Inflammatory macrophage (primary cell): ENCODE results near the gene SIM2.

Experiments used
- DNase-seq, 2 donors: peaks; one replicate each; pipeline ENCODE4 v3.0.0-alpha.2; 2020 to 2022

Gene SIM2

DNA sequence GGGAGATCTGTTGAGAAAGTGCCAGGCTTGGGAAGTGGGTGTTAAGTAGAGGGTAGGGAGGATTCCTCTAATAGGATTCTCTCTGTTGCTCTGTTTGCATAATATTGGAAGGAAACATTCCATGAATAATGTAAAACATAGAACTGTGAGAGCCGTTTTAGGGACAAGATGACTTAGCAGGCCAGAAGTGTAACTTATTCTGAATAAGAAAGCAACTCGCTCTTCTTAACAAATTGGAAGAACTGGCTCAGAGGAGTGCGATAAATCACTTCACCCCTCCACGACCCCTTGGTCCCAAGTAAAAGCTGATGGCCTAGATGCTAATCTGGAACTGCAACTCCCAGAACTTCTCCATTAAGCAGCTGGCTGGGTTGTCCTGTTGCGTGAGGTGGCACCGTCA, 19.1 kb downstream of the SIM2 start:
- DNase-seq = no peak

DNA sequence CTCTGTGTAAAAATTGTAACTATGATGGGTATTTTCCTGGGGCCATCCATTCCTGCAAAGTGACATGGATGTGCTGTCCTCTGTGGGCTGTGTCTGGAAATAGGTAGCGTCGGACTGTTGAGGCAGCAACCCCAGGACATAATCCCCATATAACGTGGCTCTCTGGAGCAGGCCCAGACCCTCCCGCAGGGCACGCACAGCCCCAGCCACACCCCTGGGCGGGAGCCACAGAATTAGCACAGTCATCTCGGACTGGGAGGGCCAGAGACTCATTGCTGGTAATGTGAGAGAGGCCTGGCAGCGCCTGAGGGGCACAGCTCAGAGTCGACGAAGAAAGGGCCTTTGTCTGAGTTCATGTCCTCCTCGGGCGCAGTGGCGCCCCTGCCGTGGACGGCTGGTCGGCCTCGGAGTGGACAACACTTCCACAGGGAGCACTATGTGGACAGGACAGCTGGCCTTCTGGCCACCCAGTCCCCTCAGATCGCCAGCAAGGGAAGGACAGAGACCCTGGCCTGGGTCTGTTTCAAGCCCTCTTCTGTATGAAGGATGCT, 20.1 kb downstream of the SIM2 start:
- DNase-seq = no peak

DNA sequence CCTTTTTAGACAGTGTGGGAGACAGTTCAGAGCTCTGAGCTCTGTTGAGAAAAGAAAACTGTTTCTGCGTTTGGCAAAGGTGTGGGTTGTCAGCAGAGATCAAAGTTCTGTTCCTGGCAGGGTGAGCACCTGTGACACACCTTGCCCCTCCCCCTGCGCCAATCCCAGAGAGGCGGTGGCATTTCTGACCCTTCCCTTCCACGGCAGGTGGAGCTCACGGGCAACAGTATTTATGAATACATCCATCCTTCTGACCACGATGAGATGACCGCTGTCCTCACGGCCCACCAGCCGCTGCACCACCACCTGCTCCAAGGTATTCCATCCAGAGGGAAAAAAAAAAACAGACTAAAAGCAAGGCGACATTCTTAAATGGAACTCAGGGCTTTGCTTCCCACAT, 20.7 kb downstream of the SIM2 start:
- no peak for DNase-seq

DNA sequence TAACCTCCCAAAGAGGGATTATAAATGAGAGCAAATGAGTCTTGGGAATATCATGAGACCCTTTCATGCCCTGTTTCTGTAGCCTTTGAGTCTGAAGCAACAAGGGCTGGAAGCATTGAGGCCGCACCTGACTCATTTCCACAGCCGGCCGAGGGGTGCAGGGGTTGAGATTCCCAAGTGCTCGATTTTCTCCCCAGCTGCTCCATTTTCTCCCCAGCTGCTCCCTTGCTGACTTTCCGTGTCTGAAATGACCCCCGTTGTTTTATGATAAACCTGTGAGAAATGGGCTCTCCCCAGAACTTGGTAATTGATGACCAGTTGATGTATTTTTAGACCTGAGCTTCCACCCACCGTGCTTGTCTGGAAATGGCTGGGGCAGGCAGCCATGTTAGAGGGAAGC, 22.9 kb downstream of the SIM2 start:
- DNase-seq = no peak

DNA sequence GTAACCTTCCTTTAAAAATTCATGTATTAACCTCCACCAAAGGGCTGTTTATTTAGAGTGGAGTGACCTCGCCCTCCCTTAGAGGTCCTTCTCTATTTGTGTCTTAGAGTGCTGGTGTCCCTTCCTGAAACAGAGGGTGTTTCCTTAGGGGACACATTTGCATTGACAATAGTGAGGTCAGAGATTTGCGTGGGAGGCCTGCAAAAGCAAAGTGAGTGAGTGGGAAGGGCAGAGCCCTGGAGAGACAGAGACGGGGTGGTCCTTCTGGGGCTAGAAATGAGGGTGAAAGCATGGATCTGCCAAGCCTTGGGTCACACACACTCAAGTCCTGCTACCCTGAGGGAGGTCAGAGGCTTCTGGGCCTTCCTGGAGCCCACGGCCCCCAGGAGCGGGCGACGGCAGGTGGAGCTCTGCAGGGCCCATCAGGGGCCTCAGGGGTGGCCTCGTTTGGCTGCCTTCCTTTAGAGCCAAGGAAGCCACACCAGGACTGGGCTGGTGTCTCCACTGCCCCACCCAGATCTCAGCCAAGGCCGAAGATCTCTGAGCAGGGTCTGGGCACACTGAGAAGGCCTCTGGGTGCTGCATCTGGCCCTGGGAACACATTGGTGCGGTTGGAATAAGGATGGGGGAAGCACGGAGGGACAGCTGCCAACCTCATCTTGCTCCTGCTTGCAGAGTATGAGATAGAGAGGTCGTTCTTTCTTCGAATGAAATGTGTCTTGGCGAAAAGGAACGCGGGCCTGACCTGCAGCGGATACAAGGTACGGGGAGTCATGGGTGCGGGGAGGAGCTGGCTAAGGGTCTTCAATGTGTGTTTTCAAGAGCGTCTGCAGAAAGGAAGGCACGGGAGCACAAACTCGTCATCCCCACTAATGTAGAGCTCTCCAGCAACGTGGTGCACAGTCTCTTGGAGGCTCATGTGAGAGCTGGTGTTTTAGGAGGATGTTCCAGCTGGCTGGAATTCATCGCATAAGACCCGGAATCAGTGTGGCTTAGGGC, 23.8 kb downstream of the SIM2 start:
- DNase-seq = no peak

DNA sequence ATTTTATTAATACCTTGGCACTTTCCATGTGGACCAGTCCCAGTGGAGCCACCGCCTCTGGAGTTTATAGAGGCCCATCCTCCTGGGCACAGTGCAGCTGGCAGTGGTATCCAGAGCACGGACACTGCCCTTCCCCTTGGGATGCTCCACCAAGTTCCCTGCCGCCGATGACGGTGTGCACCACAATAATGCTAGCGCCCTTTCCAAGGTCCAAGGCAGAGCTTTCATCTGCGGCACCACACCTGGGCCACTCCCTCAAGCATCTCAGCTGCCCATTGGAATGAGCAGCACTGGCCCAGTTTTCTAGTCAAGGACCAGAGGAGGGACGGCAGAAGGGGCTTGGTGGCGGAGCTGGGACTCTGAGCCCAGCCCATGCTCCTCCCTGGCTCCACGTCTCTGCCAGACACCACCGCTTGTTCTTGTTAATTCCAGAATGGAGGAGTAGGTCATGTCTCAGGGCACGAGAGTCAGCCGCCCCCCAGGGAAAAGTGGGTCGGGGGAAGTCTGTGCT, 24.5 kb downstream of the SIM2 start:
- DNase-seq = no peak

DNA sequence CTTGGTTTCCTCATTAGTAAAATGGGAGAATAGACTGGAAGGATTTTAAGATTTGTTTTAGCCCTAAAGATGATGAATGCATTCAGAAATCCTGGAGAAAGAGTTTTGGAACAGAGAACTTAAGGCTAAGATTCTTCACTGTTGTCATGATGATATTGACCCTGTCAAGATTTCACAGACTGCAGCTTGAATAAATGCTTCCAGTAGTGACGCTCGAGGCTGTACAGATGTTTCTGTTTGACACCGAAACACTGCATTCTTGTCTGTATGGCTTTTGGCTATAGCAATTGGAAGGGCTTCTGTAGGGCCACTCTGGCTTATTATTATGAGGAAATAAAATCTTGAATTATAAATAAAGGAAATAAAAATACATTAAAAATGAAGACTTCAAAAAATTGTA, 25.7 kb downstream of the SIM2 start:
- no peak for DNase-seq

DNA sequence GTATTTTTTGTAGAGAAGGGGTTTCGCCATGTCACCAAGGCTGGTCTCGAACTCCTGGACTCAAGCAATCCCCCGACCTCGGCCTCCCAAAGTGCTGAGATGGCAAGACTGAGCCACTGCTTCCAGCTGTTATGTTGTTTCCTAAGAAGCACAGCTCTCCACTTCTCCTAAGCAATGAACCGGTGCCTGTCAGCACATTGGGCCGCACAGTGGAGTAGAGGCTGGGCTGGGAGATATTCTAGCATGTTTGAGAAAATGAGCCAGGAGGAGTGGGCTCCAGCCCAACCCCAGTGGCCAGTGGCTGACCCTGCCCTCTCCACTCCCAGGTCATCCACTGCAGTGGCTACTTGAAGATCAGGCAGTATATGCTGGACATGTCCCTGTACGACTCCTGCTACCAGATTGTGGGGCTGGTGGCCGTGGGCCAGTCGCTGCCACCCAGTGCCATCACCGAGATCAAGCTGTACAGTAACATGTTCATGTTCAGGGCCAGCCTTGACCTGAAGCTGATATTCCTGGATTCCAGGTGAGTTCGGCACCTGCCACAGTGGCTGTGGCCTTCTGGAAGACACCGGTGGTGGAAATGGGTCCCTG, 27.0 kb downstream of the SIM2 start:
- no peak for DNase-seq

DNA sequence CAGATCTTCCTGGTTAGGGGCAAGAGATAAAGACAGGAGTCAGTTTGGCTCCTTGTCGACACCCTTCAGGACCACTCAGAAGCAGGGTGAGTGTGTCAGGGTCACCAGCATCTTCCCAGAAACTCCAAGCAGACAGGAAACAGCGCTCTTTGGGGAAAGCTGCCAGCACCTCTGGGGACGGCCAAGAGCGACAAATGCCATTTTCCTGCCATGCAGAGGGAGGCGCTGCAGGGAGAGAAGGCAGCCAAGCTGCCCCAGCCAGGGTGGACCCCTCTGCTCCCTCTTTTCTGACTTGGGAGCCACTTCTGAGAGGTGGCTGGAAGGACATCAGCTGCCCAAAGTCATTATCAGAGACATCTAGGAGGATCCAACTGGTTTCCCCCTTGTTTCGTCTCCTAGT, 29.0 kb downstream of the SIM2 start:
- no peak for DNase-seq

DNA sequence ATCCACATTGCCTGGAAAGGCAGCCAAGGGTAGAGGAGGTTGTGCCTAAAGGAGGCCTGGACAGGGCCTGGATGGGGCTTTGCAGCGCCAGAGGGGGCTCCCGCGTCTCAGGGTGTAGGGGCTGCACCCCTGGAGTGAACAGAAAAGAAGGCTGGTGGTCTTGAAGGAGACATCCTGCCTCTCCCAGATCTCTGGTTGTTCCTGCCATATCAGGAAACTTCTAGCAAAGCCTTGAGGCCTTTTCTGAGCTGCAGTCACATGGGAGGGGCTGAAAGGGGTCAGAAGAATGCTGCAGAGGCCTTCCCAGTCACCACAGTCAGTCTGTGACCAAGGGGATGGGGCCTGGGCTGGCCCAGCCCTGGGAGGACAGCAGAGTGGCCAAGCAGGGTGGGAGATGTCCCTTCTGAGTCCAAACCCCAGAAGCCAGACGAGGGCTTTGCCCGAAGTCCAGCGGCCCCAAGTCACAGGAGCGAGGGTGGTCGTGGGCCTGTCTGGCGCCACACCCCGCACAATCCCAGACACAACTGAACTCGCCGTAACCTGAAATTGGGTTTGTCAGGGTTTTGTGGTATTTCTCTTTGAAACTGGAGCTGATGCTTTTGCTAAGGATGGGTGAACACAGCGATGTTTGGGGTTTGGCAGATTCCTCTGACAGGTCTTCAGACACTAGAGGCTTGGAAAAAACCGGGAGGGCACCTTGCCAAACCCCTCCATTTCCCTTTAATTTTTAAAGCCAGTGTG, 29.6 kb downstream of the SIM2 start:
- no peak for DNase-seq

DNA sequence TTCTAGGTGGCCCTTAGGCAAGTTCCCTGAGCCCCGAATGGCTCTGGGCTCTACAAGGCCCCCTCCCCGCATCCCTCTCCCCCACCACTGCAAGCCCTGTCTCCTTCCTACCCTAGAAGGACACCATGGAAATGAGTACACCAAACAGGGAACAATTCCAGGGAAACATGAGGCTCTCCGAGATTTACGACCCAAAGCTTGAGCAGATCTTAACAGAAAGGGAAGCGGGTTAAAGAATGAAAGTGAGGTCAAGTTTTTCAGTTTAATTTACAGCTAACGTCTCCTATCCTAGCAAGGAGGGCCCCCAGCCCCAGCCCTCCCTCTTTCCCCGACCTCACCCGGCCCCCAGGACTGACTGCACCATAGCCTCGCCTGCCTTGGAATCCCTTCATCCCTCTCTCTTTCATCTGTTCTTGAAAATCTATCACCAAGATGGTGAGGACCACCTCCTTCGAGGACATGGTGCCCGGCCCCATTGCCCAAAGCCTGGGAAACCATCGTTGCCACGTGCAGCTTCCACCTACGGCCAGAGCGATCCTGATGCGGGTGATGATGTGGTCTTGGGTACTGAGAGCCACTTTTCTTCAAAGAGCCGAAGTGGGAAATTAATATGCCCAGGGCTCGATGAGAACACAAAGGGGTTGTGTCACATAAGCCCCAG, 30.5 kb downstream of the SIM2 start:
- no peak for DNase-seq

DNA sequence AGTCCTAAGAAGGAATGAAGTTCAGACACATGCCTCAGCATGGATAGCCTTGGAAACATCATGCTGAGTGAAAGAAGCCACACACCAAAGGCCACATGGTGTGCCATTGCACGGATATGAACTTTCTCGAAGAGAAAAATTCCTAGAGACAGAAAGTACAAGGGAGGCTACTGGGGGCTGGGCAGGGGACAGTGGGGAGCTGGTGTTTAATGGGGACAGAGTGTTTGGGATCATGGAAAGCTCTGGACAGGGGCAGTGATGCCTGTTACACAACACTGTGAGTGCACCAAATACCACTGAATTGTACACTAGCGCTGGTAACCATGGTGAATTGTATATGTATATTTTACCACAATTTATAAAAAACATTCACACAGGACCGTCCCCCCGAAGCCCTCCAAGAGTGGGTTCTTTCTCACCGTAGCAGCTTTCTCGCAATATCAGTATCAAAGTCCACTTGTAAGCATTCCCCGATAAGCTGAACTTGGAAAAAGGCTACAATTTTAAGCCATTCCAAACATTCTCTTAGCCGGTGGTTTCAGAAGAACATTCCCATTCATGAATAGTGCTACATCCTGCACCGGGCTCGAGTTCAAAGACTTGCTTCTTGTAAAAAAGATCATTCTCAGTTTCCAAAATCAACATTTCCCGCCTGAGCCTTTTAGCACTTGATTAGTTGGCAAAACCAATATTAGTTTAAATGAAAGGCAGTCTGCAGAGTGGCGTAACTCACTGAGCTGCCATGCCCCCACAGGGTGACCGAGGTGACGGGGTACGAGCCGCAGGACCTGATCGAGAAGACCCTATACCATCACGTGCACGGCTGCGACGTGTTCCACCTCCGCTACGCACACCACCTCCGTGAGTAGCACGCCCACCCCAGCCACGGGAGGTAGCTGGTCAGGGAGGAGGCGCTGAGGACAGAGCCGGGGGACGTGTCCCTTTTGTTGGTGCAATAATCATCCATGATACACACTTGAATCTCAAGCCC, 31.7 kb downstream of the SIM2 start:
- no peak for DNase-seq

DNA sequence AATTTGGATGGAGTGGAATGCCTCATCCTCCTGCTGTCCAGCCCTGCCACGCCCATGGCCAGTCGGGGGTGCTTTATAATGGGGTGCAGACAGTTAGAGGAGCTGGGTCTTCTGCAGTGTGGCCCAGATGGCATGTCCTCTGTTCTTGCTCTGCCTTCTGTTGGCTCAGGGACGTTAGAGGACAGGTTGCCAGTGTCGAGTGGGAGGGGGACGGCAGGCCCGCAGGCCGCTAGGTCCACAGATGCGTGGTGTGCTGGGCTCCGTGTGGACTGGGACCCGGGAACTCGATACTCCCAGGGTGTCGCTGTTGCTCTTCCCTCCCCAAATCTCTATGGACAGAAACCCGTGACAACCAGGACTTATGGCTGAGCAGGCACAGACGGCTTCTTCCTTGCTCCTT, 33.3 kb downstream of the SIM2 start:
- DNase-seq = no peak

DNA sequence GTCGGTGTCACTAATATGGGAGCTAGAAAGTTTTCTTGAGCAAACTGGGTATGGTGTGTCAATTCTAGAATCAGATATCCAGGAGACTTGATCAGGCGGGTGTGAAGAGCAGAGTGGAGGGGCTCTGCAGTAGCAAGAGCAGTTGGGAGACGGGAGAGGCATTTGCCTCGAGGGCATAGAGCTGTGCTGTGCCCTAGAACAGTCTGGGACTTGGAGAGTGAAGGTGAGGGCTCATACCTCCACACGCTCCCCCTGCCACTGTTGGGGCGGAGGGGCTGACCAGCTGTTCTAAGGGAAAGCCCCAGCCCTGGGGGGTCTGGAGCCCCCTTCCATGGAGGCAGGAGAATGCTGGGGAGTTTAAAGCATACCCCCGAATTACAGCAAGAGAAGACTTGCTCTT, 33.8 kb downstream of the SIM2 start:
- DNase-seq = no peak

DNA sequence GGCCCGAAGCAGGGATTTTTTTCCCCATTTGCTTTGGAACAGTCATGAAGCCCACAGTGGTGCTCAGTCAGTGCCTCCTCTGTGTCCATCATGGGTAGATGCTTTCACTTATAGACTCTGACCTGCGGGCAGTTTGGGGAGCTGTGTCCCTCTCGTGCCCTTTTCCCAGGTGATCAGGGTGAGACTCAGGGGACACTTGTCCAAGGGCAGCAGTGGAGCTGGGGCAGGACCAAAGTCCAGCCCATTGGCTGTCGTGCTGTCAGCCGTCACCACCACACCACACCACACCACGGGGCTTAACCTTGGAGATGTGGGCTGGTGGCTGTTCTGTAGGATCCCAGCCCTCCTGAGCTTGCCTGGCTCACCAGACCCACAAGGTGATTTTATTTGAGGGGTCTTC, 34.9 kb downstream of the SIM2 start:
- DNase-seq = no peak

DNA sequence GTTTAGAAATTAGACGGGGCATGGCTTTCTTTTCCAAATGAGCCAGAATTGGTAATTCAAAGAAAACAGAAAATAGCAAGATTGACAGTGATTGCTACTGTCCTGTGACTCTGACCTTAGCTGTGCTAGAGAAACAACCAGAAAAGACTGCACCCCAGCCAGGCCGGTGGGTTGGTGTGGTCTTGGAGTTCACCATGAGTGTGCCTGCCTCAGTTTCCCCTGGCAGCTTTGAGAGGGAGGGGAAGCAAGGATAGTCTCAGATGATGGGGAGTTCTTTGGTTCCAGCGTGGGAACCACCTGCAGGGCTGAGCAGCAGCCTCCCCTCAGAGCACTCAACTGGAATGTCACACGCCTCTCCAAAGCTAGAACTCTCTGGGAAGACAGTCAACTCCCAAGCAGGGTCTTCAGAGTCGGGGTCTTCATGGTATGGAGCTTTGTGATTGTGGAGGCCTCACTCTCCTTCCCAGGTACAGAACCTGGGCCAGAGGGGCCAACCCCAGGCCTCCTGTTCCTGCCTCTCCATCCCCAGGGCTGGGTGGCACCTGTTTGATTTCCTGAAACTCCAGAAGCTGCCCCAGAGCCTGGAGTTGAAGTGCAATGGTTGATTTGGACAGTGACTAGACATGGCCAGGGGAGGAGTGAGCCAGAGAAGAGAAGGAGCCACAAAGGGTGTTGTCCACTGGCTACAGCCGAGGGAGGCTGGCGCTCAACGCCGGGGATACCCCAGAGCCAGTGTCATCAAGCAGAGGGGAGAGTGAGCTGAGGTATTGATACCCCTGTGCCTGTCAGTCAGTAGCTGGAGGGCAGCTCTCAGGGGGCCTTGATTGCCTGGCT, 35.7 kb downstream of the SIM2 start:
- DNase-seq = no peak

DNA sequence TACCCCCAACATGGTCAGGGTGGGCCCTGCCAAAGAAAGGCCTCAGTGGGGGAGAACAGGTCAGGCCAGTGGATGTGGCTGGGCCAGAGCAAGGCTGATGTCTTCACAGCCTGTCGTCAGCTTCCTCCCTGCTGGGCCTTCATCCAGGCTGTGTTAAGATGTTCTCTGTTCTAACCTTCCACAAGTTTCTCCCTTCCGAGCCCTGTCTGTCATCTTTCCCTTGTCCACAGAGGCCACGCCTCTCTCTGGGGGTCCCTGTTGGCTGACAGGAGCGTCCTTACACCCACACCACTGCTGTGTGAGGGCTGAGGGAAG, 36.2 kb downstream of the SIM2 start:
- DNase-seq = no peak

DNA sequence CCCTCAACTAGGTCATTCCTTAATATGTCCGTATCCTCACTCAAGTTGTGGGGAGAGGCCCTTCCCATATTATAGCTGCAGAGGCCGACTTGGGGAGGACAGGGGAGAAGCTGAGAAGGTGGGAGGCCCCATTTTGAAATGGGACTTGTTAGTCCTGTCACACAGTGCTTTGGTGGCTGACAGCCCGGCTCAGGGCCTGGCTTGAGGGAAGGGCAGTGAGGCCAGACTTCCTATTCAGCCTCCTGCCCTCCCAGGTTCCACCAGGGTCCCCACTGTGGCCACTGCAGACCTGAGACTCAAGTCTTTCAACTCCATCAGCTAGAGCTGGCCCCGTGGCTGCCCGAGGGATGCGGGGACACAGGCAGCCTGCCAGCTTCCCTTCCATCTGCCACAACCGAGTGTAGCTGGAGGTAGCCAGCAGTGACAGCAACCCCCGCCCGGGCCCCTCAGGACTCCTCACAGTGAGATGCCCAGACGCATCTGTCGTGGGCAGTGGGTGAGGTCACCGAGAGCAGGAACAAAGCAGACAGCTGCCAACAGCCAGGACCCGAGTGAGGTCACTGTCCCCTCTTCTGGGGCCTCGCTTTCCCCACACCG, 36.9 kb downstream of the SIM2 start:
- DNase-seq = no peak

DNA sequence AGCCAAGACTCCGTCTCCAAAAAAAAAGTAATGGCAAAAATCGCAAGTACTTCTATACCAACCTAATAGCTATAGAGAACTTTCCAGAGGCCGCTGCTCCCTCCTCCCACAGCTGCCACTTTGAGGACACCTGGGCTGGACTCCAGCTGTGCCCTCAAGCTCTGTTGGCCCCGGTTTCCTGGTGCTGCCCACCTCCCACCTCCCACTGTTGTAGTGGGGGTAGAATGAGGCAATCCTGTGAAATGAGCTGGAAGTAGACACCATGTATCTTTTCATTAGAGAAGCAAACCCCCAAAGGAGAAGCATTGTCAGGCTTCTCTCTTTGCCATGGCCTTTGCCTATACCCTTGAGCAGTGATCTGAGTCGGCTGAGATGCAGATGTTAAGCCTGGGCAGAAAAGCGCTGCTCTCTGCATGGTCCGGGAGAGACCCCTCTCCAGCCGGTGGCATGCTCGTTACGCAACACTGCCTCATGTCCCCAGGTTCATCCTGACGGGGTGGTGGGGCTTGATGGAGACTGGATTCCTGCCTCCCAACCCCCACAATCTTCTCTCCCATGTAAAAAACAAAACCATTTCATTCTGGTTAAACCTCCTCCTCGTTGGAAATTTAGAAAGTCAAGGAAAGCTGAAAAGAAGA, 39.7 kb downstream of the SIM2 start:
- DNase-seq = no peak

DNA sequence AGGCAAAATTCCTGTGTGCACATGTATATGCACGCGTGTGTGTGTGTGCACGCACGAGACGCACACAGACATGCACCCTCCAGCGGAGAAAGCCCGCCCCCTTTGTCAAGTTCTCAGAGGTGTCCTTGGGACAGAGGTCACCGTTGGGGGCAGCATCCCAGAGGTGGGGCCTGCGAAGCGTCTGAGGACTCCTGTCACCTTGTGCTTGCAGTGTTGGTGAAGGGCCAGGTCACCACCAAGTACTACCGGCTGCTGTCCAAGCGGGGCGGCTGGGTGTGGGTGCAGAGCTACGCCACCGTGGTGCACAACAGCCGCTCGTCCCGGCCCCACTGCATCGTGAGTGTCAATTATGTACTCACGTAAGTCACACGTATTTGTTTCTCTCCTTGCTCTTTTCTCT, 42.6 kb downstream of the SIM2 start:
- no peak for DNase-seq
